GM21367 (cell line): ENCODE data around the gene UBE2D2.
"Not testable (repeated sequence)": the region's sequence is repeated elsewhere in the genome, so short reads cannot be mapped to it uniquely, and the experiment has no call there.

Experiments used
- ATAC-seq: cut with Tn5 transposase; IDR thresholded peaks from one replicate; pipeline ENCODE4 v1.9.1; 2021; ENCODE audit not compliant: unreplicated experiment

UBE2D2 gene

DNA sequence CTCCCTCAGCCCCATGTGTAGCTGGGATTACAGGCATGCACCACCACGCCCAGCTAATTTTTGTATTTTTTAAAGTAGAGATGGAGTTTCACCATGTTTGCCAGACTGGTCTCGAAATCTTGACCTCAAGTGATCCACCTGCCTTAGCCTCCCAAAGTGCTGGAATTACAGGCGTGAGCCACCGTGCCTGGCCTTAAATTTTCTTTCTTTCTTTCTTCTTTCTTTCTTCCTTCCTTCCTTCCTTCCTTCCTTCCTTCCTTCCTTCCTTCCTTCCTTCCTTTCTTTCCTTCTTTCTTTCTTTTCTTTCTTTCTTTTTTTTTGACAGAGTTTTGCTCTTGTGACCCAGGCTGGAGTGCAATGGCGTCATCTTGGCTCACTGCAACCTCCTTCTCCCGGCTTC, 14.5 kb upstream of the UBE2D2 start:
- ATAC-seq, result not testable (repeated sequence)

DNA sequence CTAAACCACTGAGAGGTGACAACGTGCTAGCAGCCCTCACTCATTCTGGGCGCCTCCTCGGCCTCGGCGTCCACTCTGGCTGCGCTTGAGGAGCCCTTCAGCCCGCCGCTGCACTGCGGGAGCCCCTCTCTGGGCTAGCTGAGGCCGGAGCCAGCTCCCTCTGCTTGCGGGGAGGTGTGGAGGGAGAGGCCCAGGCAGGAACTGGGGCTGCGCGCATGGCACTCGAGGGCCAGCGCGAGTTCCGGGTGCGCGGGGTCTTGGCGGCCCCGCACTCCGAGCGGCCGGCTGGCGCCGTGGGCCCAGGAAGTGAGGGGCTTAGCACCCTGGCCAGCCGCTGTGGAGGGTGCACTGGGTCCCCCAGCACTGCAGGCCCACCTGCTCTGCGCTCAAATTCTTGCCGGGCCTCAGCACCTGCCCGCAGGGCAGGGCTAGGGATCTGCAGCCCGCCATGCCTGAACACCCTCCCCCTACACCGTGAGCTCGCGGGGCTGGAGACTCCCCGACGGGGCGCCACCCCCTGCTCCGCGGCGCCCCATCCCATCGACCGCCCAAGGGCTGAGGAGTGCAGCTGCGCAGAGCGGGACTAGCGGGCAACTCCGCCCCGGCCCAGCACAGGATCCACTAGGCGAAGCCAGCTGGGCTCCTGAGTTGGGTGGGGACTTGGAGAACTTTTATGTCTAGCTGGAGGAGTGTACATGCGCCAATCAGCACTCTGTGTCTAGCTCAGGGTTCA, 11.8 kb upstream of the UBE2D2 start:
- no peak for ATAC-seq

DNA sequence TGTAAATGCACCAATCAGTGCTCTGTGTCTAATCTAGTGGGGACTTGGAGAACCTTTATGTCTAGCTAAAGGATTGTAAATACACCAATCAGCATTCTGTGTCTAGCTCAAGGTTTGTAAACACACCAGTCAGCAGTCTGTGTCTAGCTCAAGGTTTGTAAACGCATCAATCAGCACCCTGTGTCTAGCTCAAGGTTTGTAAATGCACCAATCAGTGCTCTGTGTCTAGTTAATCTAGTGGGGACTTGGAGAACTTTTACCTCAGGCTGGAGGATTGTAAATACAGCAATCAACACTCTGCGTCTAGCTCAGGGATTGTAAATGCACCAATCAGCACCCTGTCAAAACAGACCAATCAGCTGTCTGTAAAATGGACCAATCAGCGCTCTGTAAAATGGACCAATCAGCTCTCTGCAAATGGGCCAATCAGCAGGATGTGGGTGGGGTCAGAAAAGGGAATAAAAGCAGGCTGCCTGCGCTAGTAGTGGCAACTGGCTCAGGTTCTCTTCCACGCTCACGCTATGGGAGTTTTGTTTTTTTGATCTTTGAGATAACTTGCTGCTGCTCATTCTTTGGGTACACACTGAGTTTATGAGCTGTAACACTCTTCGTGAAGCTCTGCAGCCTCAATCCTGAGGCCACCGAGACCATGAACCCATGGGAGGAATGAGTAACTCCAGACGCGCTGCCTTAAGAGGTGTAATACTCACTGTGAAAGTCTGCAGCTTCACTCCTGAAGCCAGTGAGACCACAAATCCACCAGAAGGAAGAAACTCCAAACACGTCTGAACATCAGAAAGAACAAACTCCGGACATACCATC, 10.9 kb upstream of the UBE2D2 start:
- not testable (repeated sequence) for ATAC-seq

- ATAC-seq, result no peak
These were observed 9.8 kb upstream of the UBE2D2 start for GRCh38 chr5:139551191-139551889.

GRCh38 chr5:139552893-139553575, 8.1 kb upstream of the UBE2D2 start:
- ATAC-seq, result no peak

DNA sequence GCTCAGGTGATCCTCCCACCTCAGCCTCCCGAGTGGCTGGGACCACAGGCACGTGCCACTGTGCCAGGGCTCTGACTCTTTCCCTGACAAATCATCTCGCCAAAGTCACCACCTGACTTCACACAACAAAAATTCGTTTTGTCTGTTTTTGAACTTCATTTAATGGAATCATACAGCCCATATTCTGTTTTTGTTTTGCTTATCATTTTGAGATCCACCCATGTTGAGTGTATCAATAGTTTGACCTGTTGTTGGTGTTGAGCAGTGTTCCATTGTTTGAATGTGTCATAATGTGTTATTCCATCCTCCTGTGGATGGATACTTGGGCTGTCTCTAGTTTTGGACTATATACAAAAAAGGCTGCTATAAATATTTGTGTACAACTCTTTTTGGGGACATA, 6.9 kb upstream of the UBE2D2 start:
- ATAC-seq, result no peak

DNA sequence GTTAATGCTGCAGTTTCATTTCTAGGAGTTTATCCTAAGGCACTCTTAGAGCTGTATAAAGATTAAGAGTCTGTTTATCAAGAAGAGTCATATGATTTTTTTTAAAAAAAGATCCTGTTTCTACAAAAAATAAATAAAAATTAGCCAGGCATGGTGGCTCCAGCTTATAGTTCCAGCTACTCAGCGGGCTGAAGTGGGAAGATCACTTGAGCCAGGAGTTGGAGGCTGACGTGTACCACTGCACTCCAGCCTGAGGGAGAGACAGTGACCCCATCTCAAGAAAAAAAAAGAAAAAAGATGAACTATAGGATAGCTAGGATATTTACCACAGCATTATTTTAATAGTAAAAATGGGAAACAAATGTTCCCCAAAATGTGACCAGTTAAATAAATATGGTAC, 3.3 kb upstream of the UBE2D2 start:
- no peak for ATAC-seq

- ATAC-seq, result peak; percentile 7
These were observed 714 bp downstream of the UBE2D2 start for GRCh38 chr5:139561655-139562451.

DNA sequence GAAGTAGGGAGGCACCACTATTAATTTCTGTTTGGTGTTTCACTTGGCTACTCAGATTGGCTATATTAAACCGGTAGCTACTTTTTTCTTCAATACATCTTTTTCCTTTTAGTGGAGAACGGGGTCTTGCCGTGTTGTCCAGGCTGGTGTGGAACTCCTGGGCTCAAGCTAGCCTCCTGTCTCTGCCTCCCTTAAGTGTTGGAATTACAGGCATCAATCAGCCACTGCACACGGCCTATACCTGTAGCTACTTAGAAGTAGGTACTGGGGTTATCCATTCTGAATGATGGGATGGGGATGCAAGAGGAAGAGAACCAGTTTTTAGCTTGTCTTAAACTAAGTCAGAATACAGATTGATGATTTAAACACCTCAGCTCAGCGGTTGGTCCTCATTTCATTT, 1.7 kb downstream of the UBE2D2 start:
- no peak for ATAC-seq

GRCh38 chr5:139565411-139566305, 4.5 kb downstream of the UBE2D2 start:
- peak; percentile 42 for ATAC-seq

GRCh38 chr5:139566611-139567010, 5.5 kb downstream of the UBE2D2 start:
- ATAC-seq, result no peak

- no peak for ATAC-seq
These were observed 8.3 kb downstream of the UBE2D2 start for GRCh38 chr5:139569270-139569955.

DNA sequence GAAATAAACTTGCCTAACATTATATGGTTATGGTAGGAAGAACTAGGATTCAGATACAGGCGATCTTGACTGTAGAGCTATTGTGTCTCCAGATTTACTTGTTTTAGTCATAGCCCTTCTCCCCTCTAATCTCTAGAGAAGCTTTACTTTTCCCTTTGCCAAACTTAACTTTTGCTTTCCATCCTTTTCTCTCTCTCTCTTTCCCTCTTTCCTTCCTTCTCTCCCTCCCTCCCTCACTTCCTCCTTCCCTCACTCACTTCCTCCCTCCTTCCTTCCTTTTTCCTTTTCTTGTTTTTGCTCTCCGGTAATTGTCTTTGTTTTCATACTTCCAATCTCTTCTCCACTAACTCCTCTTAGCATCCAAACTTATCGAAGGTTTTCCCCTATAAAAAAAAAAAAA, 10.4 kb downstream of the UBE2D2 start:
- no peak for ATAC-seq

- no peak for ATAC-seq
These were observed 10.8 kb downstream of the UBE2D2 start for GRCh38 chr5:139571966-139572365.

DNA sequence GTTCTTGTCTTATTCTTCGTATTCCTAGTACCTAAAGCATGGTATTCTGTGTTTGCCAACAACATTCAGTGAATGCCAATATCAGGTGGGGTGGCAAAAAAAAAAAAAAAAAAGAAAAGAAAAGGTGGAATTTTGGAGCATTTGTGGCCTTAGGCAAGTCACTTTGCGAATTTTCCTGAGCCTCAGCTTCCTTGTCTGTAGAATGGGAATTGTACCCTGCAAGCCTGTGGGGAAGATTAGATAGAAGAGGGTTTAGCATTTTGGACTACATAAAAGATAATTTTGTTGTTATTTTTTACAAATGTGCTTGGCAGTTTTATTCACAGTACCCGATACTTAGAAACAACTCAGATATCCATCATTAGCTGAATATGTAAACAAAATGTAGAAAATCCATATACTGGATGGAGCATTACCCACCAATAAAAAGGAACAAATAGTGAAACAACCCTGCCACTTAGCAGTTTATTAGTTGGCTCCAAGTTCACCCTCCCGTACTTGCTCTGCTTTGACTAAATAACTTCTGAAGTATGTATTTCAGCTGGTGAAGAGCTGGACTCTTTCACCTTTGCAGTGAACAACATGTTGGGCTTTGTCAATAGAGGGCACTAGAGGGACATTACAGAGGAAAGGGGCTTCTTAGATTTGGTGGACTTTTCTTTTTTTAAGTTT, 13.6 kb downstream of the UBE2D2 start:
- no peak for ATAC-seq

DNA sequence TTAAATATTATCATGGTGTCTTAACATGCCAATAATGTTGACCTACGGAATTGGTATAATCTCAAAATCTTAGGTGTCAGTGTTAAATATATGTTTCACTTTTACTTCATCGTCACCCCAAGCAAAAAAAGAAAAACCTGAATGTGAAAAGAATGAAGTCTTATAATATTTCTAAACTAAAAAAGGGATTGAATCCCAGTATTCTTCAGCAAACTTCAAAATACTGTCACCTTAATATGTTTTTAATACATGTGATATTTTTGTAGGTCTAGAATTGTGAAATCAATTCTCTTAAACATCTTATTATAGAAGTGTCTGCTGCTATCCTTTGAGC, 14.1 kb downstream of the UBE2D2 start:
- no peak for ATAC-seq

DNA sequence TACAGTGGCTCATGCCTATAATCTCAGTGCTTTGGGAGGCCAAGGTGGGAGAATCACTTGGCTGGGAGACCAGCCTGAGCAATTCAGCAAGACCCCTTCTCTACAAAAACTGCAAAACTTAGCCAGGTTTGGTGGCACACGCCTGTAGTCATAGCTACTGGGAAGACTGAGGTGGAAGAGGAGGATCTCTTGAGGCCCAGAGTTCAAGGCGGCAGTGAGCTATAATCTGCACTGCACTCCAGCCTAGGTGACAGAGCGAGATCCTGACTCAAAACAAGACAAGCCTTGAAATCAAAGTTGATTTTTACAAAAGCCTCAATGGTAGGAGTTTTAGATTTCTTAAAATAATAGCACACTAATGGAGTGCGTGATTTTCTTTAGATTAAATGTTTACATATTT, 14.6 kb downstream of the UBE2D2 start:
- ATAC-seq, result no peak

DNA sequence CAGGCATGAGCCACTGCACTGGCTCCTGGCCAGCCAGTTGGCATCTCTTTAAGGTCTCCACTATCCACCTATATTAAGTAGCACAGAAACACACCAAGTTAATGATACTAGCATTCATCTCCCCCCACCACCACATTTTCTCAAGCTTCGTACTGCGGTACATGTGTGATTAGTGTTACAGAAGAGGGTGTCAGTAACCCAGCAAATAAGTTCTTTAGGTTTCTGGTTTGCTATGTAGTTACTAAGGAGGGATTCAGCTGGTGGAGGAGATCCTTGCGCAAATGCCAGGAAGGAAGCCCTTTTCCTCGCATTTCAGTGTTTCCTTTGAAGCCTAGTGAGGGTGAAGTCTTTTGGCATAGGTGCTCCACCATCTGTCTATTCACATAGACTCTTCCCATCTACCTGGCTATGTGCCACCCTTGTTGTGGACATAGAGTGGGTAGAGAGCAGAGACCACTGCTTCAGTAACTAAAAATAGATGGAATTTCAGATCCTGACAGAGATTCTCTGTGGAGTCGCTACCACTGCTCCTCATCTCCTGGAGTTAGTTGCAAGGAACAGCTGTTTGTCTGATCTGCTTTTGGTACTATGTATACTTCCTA, 16.7 kb downstream of the UBE2D2 start:
- no peak for ATAC-seq
